NOMO-1 treated with DMSO at 0.1 percent for 48 hours (cell line): ENCODE measurements around the gene TMEM128.
"Not testable (repeated sequence)": the region's sequence is repeated elsewhere in the genome, so short reads cannot be mapped to it uniquely, and the experiment has no call there.

Experiments
- DNase-seq: peaks from one replicate; lab custom pipeline; 2025; ENCODE audit not compliant: unreplicated experiment; lab: John Stamatoyannopoulos, UW

TMEM128 gene

DNA sequence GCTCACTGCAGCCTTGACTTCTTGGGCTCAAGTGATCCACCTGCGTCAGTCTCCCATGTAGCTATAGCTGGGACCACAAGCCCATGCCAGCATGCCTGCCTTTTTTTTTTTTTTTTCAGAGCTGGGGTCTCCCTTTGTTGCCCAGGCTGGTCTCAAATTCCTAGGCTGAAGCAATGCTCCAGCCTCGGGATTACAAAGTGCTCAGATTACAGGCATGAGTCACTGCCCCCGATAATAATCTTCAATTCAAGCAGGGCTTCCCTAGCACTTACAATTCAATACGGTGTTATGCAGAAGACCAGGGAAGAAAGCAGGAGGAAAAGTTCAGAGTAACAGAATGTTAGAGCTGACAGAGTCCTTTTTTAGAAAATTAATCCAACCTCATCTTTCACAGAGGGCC, 47.4 kb downstream of the TMEM128 start:
- DNase-seq: no peak

DNA sequence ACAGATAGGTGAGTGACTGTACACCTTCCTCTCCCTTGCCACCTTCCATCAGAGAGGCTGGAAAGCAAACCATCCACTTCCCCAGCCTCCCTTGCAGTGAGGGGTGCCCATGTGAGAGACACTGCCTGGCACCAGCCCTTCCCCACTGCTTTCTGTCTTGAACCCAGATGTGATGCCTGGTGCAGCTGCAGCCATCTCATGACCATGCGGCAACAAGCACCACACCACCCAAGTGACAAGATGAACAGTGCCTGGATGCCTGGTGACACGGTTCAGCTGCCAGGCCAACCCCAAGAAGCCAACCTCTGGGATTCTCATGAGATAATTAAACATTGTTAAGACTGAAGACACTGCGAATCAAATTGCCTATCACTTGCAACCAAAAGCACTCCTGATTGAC, 52.7 kb downstream of the TMEM128 start:
- DNase-seq: no peak

DNA sequence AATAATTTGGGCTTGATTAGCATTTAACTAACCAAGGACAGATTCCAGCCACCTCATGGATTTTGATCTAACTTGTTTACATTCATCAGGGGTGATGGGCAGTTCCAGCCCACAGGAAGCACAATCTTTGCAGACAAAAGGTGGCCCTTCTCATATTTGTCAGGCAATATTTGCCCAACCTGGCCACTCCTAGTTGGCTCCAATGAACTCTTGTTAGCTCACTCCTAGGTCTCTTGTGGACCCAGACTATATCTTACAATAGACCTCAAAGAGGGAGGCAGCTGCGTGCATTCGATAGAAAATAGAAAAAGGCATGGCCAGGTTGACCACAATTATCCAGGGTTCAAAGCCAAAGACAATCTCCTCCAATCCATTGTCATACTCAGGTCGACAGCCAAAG, 59.5 kb downstream of the TMEM128 start:
- DNase-seq: not testable (repeated sequence)
